ENCODE measurements around the gene NOB1.
A peak's percentile ranks its signal among the peaks of the same experiment; 100 is the strongest.

NOB1 gene

GRCh38 chr16:69718111-69718764 lies 36.5 kb downstream of the NOB1 start:
- no peak for DNase-seq

- no peak for DNase-seq
These were observed 37.7 kb downstream of the NOB1 start for GRCh38 chr16:69717066-69717465.

- DNase-seq = no peak
These were observed 41.7 kb downstream of the NOB1 start for GRCh38 chr16:69712914-69713581.

- no peak for DNase-seq
These were observed 42.4 kb downstream of the NOB1 start for GRCh38 chr16:69712277-69712676.

GRCh38 chr16:69711115-69711740 lies 43.5 kb downstream of the NOB1 start:
- DNase-seq = no peak

- DNase-seq = peak; percentile 85
These were observed 45.2 kb downstream of the NOB1 start for GRCh38 chr16:69709456-69710084.

GRCh38 chr16:69707920-69708683 lies 46.6 kb downstream of the NOB1 start:
- DNase-seq = no peak

- no peak for DNase-seq
These were observed 47.8 kb downstream of the NOB1 start for GRCh38 chr16:69706975-69707340.

GRCh38 chr16:69706256-69706974 lies 48.3 kb downstream of the NOB1 start:
- DNase-seq = no peak

GRCh38 chr16:69703638-69704037 lies 51.1 kb downstream of the NOB1 start:
- no peak for DNase-seq

GRCh38 chr16:69701866-69702265 lies 52.9 kb downstream of the NOB1 start:
- no peak for DNase-seq

GRCh38 chr16:69701452-69701851 lies 53.3 kb downstream of the NOB1 start:
- DNase-seq = no peak

- no peak for DNase-seq
These were observed 54.8 kb downstream of the NOB1 start for GRCh38 chr16:69699915-69700314.

- DNase-seq = no peak
These were observed 56.3 kb downstream of the NOB1 start for GRCh38 chr16:69698404-69698803.

- no peak for DNase-seq
These were observed 60.8 kb downstream of the NOB1 start for GRCh38 chr16:69693916-69694315.

- no peak for DNase-seq
These were observed 62.5 kb downstream of the NOB1 start for GRCh38 chr16:69691980-69692911.

All from midbrain (tissue), 1 donor.